ENCODE measurements around the gene ABCA7. TPM values are rescaled to one million over a fixed set of nuclear protein-coding genes. Genes with fewer than 3 reads are reported as not detected.

The ABCA7 gene
- total and polyA plus RNA-seq, 3 donors from 2014 or later: 7.3 to 14.6 (median 12.1) TPM

- WGBS, 2 donors: 51 to 77% methylated on average over 24 to 27 of the region's 27 CpGs
- intact Hi-C loops (cut with DNase I; ENCODE audit: low total_unique reads): no loop called here
Observed at GRCh38 chr19:1006711-1007398, 33.1 kb upstream of the ABCA7 start.

DNA sequence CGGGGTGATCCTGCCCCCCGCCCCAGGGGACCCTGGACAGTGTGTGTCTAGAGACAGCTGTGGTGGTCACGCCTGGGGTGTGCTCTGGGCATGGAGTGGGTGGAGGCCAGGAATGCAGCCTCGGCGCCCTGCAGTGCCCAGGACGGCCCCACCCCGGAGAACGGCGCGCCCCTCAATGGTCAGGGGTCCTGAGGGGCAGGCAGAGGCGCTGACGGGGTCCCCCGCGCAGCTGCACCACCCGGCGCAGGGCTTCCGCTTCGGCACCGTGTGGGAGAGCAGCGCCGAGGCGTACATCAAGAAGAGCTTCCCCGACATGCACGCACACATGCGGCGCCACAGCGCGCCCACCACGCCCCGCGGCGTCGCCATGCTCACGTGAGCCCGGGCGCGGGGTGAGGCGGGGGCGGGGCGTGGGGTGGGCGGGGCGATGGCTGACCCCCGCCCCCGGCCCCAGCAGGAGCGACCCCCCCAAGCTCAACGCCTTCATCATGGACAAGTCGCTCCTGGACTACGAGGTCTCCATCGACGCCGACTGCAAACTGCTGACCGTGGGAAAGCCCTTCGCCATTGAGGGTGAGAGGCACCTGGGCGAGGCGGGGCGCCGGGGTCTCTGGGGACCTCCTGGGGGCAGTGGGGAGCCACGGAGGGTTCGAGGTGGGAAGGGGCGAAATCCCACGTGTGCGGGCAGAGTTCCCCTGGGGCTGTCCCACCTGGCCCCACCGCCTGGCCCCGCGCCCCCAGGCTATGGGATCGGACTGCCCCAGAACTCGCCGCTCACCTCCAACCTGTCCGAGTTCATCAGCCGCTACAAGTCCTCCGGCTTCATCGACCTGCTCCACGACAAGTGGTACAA is 32.3 kb upstream of the ABCA7 start:
- no peaks in the 10 kb centered on the region for H3K36me3 ChIP-seq (ENCODE audit: low read depth, missing control alignments)
- intact Hi-C loops (cut with DNase I; ENCODE audit: low total_unique reads): no loop called here
- TF ChIP-seq, protein P1, sequence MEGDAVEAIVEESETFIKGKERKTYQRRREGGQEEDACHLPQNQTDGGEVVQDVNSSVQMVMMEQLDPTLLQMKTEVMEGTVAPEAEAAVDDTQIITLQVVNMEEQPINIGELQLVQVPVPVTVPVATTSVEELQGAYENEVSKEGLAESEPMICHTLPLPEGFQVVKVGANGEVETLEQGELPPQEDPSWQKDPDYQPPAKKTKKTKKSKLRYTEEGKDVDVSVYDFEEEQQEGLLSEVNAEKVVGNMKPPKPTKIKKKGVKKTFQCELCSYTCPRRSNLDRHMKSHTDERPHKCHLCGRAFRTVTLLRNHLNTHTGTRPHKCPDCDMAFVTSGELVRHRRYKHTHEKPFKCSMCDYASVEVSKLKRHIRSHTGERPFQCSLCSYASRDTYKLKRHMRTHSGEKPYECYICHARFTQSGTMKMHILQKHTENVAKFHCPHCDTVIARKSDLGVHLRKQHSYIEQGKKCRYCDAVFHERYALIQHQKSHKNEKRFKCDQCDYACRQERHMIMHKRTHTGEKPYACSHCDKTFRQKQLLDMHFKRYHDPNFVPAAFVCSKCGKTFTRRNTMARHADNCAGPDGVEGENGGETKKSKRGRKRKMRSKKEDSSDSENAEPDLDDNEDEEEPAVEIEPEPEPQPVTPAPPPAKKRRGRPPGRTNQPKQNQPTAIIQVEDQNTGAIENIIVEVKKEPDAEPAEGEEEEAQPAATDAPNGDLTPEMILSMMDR (IDR thresholded peaks at IDR 0.05): no peak
- TF ChIP-seq POLR2A (IDR thresholded peaks at IDR 0.05): no peak

More at GRCh38 chr19:1006711-1007398, 33.1 kb upstream of the ABCA7 start:
- Histone ChIP-seq H3K36me3 (ENCODE audit: low read depth, missing control alignments) (no peaks in the 10 kb centered on the region), H3K27me3 (no peaks in the 10 kb centered on the region), H3K4me3 (no peak overlapping the region), H3K4me1 (peaks cover 11% of the 10 kb centered on the region), H3K9me3 (no peaks in the 10 kb centered on the region), H3K27ac (no peak overlapping the region)
- DNase-seq: no peak
- TF ChIP-seq POLR2A (IDR thresholded peaks at IDR 0.05): no peak
- TF ChIP-seq, protein P1 (IDR thresholded peaks at IDR 0.05): no peak

GRCh38 chr19:1008268-1009040 is 31.5 kb upstream of the ABCA7 start:
- H3K27me3 ChIP-seq: no peaks in the 10 kb centered on the region
- WGBS, 2 donors: 60 to 72% methylated on average over 20 to 37 of the region's 45 CpGs
- intact Hi-C loops (cut with DNase I; ENCODE audit: low total_unique reads): no loop called here
- no peak for TF ChIP-seq POLR2A (IDR thresholded peaks at IDR 0.05)
- TF ChIP-seq, protein P1 (IDR thresholded peaks at IDR 0.05): no peak
- H3K9me3 ChIP-seq: no peaks in the 10 kb centered on the region
- no peaks in the 10 kb centered on the region for H3K36me3 ChIP-seq (ENCODE audit: low read depth, missing control alignments)
- peaks cover 11% of the 10 kb centered on the region for H3K4me1 ChIP-seq
- DNase-seq: no peak
- peak overlapping the region; percentile 39 to 65 for H3K27ac ChIP-seq
- H3K4me3 ChIP-seq: peak overlapping the region in 1 of 2 donors; percentile 38

More for the DNA sequence above, 32.3 kb upstream of the ABCA7 start:
- DNase-seq: no peak
- no peak overlapping the region for H3K27ac ChIP-seq
- H3K9me3 ChIP-seq: no peaks in the 10 kb centered on the region
- peaks cover 11% of the 10 kb centered on the region for H3K4me1 ChIP-seq
- peak overlapping the region in 1 of 2 donors; percentile 38 for H3K4me3 ChIP-seq
- no peaks in the 10 kb centered on the region for H3K27me3 ChIP-seq
- WGBS, 2 donors: 67 to 70% methylated on average over 2 to 30 of the region's 73 CpGs

DNA sequence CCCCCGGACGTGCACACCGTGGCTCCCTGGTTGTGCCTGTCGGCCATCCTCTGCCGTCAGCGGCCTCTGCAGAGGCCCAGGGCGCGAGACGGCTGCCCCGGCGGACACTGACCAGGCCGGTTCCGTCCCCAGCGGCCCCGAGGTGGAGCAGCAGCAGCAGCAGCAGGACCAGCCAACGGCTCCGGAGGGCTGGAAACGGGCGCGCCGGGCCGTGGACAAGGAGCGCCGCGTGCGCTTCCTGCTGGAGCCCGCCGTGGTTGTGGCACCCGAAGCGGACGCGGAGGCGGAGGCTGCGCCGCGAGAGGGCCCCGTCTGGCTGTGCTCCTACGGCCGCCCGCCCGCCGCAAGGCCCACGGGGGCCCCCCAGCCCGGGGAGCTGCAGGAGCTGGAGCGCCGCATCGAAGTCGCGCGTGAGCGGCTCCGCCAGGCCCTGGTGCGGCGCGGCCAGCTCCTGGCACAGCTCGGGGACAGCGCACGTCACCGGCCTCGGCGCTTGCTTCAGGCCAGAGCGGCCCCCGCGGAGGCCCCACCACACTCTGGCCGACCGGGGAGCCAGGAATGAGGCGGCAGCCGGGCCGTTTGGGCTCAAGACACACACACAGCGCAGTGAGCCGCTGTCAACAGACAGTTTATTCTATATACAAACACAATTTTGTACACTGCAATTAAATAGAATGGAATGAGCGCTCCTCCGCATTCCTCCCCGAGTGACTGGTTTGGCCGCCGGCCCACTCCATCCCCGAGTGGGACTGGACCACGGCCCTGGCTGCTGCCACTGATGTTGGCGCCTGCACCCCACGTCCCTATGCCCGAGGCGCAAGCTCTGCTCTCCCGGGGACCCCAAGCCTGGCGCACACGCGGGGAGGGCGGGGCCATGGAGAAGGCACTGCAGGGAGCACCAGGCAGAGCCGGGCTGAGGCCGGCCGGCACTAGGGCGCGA is 30.6 kb upstream of the ABCA7 start:
- DNase-seq: peak; percentile 54
- peak overlapping the region in 1 of 2 donors; percentile 38 for H3K4me3 ChIP-seq
- intact Hi-C loops (cut with DNase I; ENCODE audit: low total_unique reads): no loop called here
- TF ChIP-seq POLR2A (IDR thresholded peaks at IDR 0.05): no peak
- TF ChIP-seq, protein P1 (IDR thresholded peaks at IDR 0.05): no peak
- 13 to 51% methylated on average over 27 to 92 of the region's 92 CpGs for WGBS, 2 donors
- H3K27ac ChIP-seq: peak overlapping the region; percentile 39 to 65
- no peaks in the 10 kb centered on the region for H3K9me3 ChIP-seq
- H3K27me3 ChIP-seq: no peaks in the 10 kb centered on the region
- H3K4me1 ChIP-seq: peaks cover 11% of the 10 kb centered on the region
- no peaks in the 10 kb centered on the region for H3K36me3 ChIP-seq (ENCODE audit: low read depth, missing control alignments)

All from testis (tissue), 3 donors.